ES-I3 (cell line): Measurements from ENCODE around the gene LRRC17.
"Not testable (repeated sequence)": the region's sequence is repeated elsewhere in the genome, so short reads cannot be mapped to it uniquely, and the experiment has no call there.

Experiments used
- H3K36me3 ChIP-seq: 2 replicates; pipeline ENCODE4 v1.6.1; 2013; ENCODE audit warnings: mild to moderate bottlenecking, low read length, control low read depth, moderate library complexity; ENCODE audit not compliant: insufficient read depth
- H3K4me1 ChIP-seq: 2 replicates; pipeline ENCODE4 v1.6.1; 2013; ENCODE audit warnings: mild to moderate bottlenecking, control low read depth, low read length; ENCODE audit not compliant: insufficient read depth
- H3K9ac ChIP-seq: 2 replicates; pipeline ENCODE4 v1.6.1; 2013; ENCODE audit warnings: low read depth, mild to moderate bottlenecking, low read length, moderate library complexity
- H3K9me3 ChIP-seq: 2 replicates; pipeline ENCODE4 v1.6.1; 2013; ENCODE audit warnings: mild to moderate bottlenecking, low read length, moderate library complexity; ENCODE audit not compliant: control insufficient read depth, insufficient read depth

The LRRC17 gene

GRCh38 chr7:102976493-102976892 lies 63.7 kb downstream of the LRRC17 start:
- Histone ChIP-seq H3K4me1 (peaks cover 6% of the 10 kb centered on the region; the same call in 1 of the 2 replicates), H3K9ac (no peak overlapping the region), H3K9me3 (no peaks in the 10 kb centered on the region), H3K36me3 (no peaks in the 10 kb centered on the region)

- H3K4me1 ChIP-seq, H3K9ac ChIP-seq, H3K9me3 ChIP-seq, H3K36me3 ChIP-seq: not testable (repeated sequence)
These were observed 64.8 kb downstream of the LRRC17 start for GRCh38 chr7:102977586-102977985.

GRCh38 chr7:102978284-102978683 lies 65.5 kb downstream of the LRRC17 start:
- Histone ChIP-seq H3K9ac (no peak overlapping the region), H3K36me3 (no peaks in the 10 kb centered on the region), H3K4me1 (peaks cover 6% of the 10 kb centered on the region; the same call in 1 of the 2 replicates)

GRCh38 chr7:102979670-102980069 lies 66.9 kb downstream of the LRRC17 start:
- Histone ChIP-seq H3K4me1 (peaks cover 6% of the 10 kb centered on the region; the same call in 1 of the 2 replicates), H3K36me3 (no peaks in the 10 kb centered on the region), H3K9ac (no peak overlapping the region), H3K9me3 (no peaks in the 10 kb centered on the region)

More at GRCh38 chr7:102978284-102978683, 65.5 kb downstream of the LRRC17 start:
- no peaks in the 10 kb centered on the region for H3K9me3 ChIP-seq

- Histone ChIP-seq H3K36me3 (no peaks in the 10 kb centered on the region), H3K4me1 (peaks cover 6% of the 10 kb centered on the region; the same call in 1 of the 2 replicates), H3K9me3 (no peaks in the 10 kb centered on the region), H3K9ac (no peak overlapping the region)
These were observed 68.7 kb downstream of the LRRC17 start for GRCh38 chr7:102981451-102981850.

- Histone ChIP-seq H3K36me3 (no peaks in the 10 kb centered on the region), H3K9me3 (no peaks in the 10 kb centered on the region), H3K9ac (no peak overlapping the region), H3K4me1 (peaks cover 6% of the 10 kb centered on the region; the same call in 1 of the 2 replicates)
These were observed 69.4 kb downstream of the LRRC17 start for GRCh38 chr7:102982235-102982634.

- Histone ChIP-seq H3K9me3 (no peaks in the 10 kb centered on the region), H3K36me3 (no peaks in the 10 kb centered on the region), H3K9ac (no peak overlapping the region), H3K4me1 (0 out of 2 replicates have a peak, but pooled peaks cover 2% of the 10 kb centered on the region)
These were observed 70.8 kb downstream of the LRRC17 start for GRCh38 chr7:102983602-102984001.

- no peak overlapping the region for H3K9ac ChIP-seq
- H3K4me1 ChIP-seq, result no peaks in the 10 kb centered on the region
- H3K36me3 ChIP-seq, result no peaks in the 10 kb centered on the region
- H3K9me3 ChIP-seq, result no peaks in the 10 kb centered on the region
These were observed 72.5 kb downstream of the LRRC17 start for GRCh38 chr7:102985176-102985783.

GRCh38 chr7:102988088-102988487 lies 75.3 kb downstream of the LRRC17 start:
- no peak overlapping the region for H3K9ac ChIP-seq
- H3K4me1 ChIP-seq, result peaks cover 6% of the 10 kb centered on the region
- no peaks in the 10 kb centered on the region for H3K36me3 ChIP-seq
- no peaks in the 10 kb centered on the region for H3K9me3 ChIP-seq

- Histone ChIP-seq H3K36me3 (no peaks in the 10 kb centered on the region), H3K4me1 (peaks cover 6% of the 10 kb centered on the region), H3K9me3 (no peaks in the 10 kb centered on the region), H3K9ac (no peak overlapping the region)
These were observed 76.1 kb downstream of the LRRC17 start for GRCh38 chr7:102988631-102989560.

GRCh38 chr7:102990642-102991041 lies 77.8 kb downstream of the LRRC17 start:
- H3K9me3 ChIP-seq, result no peaks in the 10 kb centered on the region
- H3K9ac ChIP-seq, result no peak overlapping the region

GRCh38 chr7:102991077-102991539 lies 78.3 kb downstream of the LRRC17 start:
- Histone ChIP-seq H3K4me1 (peaks cover 6% of the 10 kb centered on the region), H3K9ac (no peak overlapping the region), H3K36me3 (no peaks in the 10 kb centered on the region), H3K9me3 (no peaks in the 10 kb centered on the region)

More at GRCh38 chr7:102990642-102991041, 77.8 kb downstream of the LRRC17 start:
- no peaks in the 10 kb centered on the region for H3K36me3 ChIP-seq
- H3K4me1 ChIP-seq, result peaks cover 6% of the 10 kb centered on the region

- H3K9ac ChIP-seq, result no peak overlapping the region
- no peaks in the 10 kb centered on the region for H3K36me3 ChIP-seq
- H3K4me1 ChIP-seq, result peaks cover 6% of the 10 kb centered on the region
- H3K9me3 ChIP-seq, result no peaks in the 10 kb centered on the region
These were observed 78.9 kb downstream of the LRRC17 start for GRCh38 chr7:102991540-102992214.

- Histone ChIP-seq H3K36me3 (no peaks in the 10 kb centered on the region), H3K9me3 (no peaks in the 10 kb centered on the region), H3K9ac (no peak overlapping the region), H3K4me1 (peaks cover 6% of the 10 kb centered on the region)
These were observed 79.7 kb downstream of the LRRC17 start for GRCh38 chr7:102992509-102992937.
